ENCODE data around the gene OR7G1. TPM values are rescaled to one million over a fixed set of nuclear protein-coding genes. Genes with fewer than 3 reads are reported as not detected.

OR7G1 gene
- total and polyA plus RNA-seq, 4 donors = not detected

GRCh38 chr19:9070066-9070465 lies 45.5 kb downstream of the OR7G1 start:
- Histone ChIP-seq H3K27me3 (ENCODE audit: control insufficient read depth in 3 of 3, insufficient read depth in 3 of 3, low read length in 2 of 3) (no peaks in the 10 kb centered on the region), H3K36me3 (ENCODE audit: control insufficient read depth in 4 of 4, insufficient read depth in 4 of 4, low read length in 4 of 4) (no peaks in the 10 kb centered on the region), H3K27ac (ENCODE audit: low read depth in 1 of 2, low read length in 1 of 2) (no peak overlapping the region), H3K4me1 (ENCODE audit: control insufficient read depth in 5 of 5, insufficient read depth in 5 of 5, low read length in 5 of 5) (peaks cover 0 to 2% (median 0%) of the 10 kb centered on the region in 5 donors), H3K4me3 (no peak overlapping the region), H3K9ac (ENCODE audit: insufficient read depth in 1 of 2, low read length in 2 of 2) (no peak overlapping the region), H3K9me3 (ENCODE audit: control insufficient read depth in 4 of 4, insufficient read depth in 3 of 4, low read length in 3 of 4) (no peaks in the 10 kb centered on the region)
- DNase-seq = no peak
- WGBS, 2 donors = 34 to 59% methylated on average over 5 of the region's 5 CpGs
- no peak for ATAC-seq (ENCODE audit: insufficient read depth, low FRiP score)
- no peak for TF ChIP-seq CTCF (IDR thresholded peaks at IDR 0.05; ENCODE audit: control extremely low read depth, extremely low read depth)

- no peaks in the 10 kb centered on the region for H3K36me3 ChIP-seq (ENCODE audit: control insufficient read depth in 4 of 4, insufficient read depth in 4 of 4, low read length in 4 of 4)
- no peak overlapping the region for H3K4me3 ChIP-seq
- H3K4me1 ChIP-seq (ENCODE audit: control insufficient read depth in 5 of 5, insufficient read depth in 5 of 5, low read length in 5 of 5) = no peaks in the 10 kb centered on the region
- no peak overlapping the region for H3K9ac ChIP-seq (ENCODE audit: insufficient read depth in 1 of 2, low read length in 2 of 2)
- H3K27me3 ChIP-seq (ENCODE audit: control insufficient read depth in 3 of 3, insufficient read depth in 3 of 3, low read length in 2 of 3) = no peaks in the 10 kb centered on the region
- H3K9me3 ChIP-seq (ENCODE audit: control insufficient read depth in 4 of 4, insufficient read depth in 3 of 4, low read length in 3 of 4) = no peaks in the 10 kb centered on the region
- 70 to 76% methylated on average over 12 of the region's 12 CpGs for WGBS, 2 donors
- H3K27ac ChIP-seq (ENCODE audit: low read depth in 1 of 2, low read length in 1 of 2) = no peak overlapping the region
- ATAC-seq (ENCODE audit: insufficient read depth, low FRiP score) (no peak), DNase-seq (no peak)
- no peak for TF ChIP-seq CTCF (IDR thresholded peaks at IDR 0.05; ENCODE audit: control extremely low read depth, extremely low read depth)
Observed at GRCh38 chr19:9065457-9066014, 50.0 kb downstream of the OR7G1 start.

Small RNA genes lying within 50 kb of the gene (small RNA-seq; reads per million reads assigned to genes)
- not detected for gene OR1M4P (ENCODE audit: low replicate concordance)

Other genes with a start within 250 kb of the OR7G1 start
- 1 to 10 TPM; 1.1 to 2.5 TPM for gene MUC16, start 105.4 kb downstream of the OR7G1 start, total RNA-seq
- 1 to 10 TPM; 2.4 to 8.0 TPM for gene MUC16, start 105.4 kb downstream of the OR7G1 start, polyA plus RNA-seq
- gene OR1M1, start 28.7 kb downstream of the OR7G1 start, total RNA-seq = not detected
- under 1 TPM; 0.02 to 0.04 TPM for gene OR1M1, start 28.7 kb downstream of the OR7G1 start, polyA plus RNA-seq
- not detected for gene OR7G2, start 8.3 kb downstream of the OR7G1 start, total RNA-seq
- gene OR7G2, start 8.3 kb downstream of the OR7G1 start, polyA plus RNA-seq = not detected
- not detected for gene OR7G3, start 11.2 kb upstream of the OR7G1 start, total RNA-seq
- not detected for gene OR7G3, start 11.2 kb upstream of the OR7G1 start, polyA plus RNA-seq
- gene ZNF317, start 24.6 kb upstream of the OR7G1 start, total RNA-seq = 10 to 100 TPM; 25.7 to 32.0 TPM
- 10 to 100 TPM; 14.7 to 35.2 TPM for gene ZNF317, start 24.6 kb upstream of the OR7G1 start, polyA plus RNA-seq
- not detected for gene OR7D2, start 63.2 kb upstream of the OR7G1 start, total RNA-seq
- gene OR7D2, start 63.2 kb upstream of the OR7G1 start, polyA plus RNA-seq = under 1 TPM in 1 of 2 donors, not detected in 1; 0.01 TPM
- gene OR7D4, start 103.8 kb upstream of the OR7G1 start, total RNA-seq = not detected
- gene OR7D4, start 103.8 kb upstream of the OR7G1 start, polyA plus RNA-seq = not detected
- not detected for gene OR7E24, start 135.2 kb upstream of the OR7G1 start, total RNA-seq
- not detected for gene OR7E24, start 135.2 kb upstream of the OR7G1 start, polyA plus RNA-seq
- gene ZNF699, start 194.1 kb upstream of the OR7G1 start, total RNA-seq = 10 to 100 TPM in 1 of 2 donors, 1 to 10 TPM in 1; 8.5 to 13.8 TPM
- gene ZNF699, start 194.1 kb upstream of the OR7G1 start, polyA plus RNA-seq = 1 to 10 TPM in 1 of 2 donors, under 1 TPM in 1; 0.59 to 3.3 TPM
- gene ZNF559, start 208.4 kb upstream of the OR7G1 start, total RNA-seq = 10 to 100 TPM; 13.5 to 57.9 TPM
- 10 to 100 TPM in 1 of 2 donors, 1 to 10 TPM in 1; 9.3 to 16.5 TPM for gene ZNF559, start 208.4 kb upstream of the OR7G1 start, polyA plus RNA-seq
- gene ZNF177, start 247.2 kb upstream of the OR7G1 start, total RNA-seq = 10 to 100 TPM in 1 of 2 donors, 1 to 10 TPM in 1; 1.7 to 11.5 TPM
- 1 to 10 TPM in 1 of 2 donors, under 1 TPM in 1; 1.00 to 1.6 TPM for gene ZNF177, start 247.2 kb upstream of the OR7G1 start, polyA plus RNA-seq

All from lung (tissue), 13 donors.